ENCODE results near the gene HRH1. TPM values are rescaled to one million over a fixed set of nuclear protein-coding genes. Genes with fewer than 3 reads are reported as not detected.

Gene HRH1
- total and polyA plus RNA-seq, 2 donors (not counting 3 experiments of a cell fraction or from before 2014, with no cell fraction given), result 16.2 to 21.2 TPM

- intact Hi-C loops (cut with micrococcal nuclease), result loop anchor here (5.0 kb wide), 1 partner anchor 37 kb away; no protein-coding TSS in a partner anchor
- TF ChIP-seq FOS (IDR thresholded peaks at IDR 0.05; ENCODE audit: borderline replicate concordance, insufficient read depth, low read length), result no peak
- no TSS peak for BruUV-seq (replicated peaks)
- Histone ChIP-seq H3K4me3 (replicated peaks in 1 of 3; ENCODE audit: insufficient read depth in 1 of 3, low read depth in 1 of 3, low read length in 3 of 3) (no peak overlapping the region), H2AFZ (ENCODE audit: low read depth, low read length) (no peak overlapping the region), H3K27me3 (ENCODE audit: control insufficient read depth in 2 of 2, insufficient read depth in 2 of 2, low read length in 2 of 2) (no peaks in the 10 kb centered on the region), H3K9me1 (replicated peaks; ENCODE audit: control insufficient read depth, extremely low read depth, insufficient read depth, low read length) (no peaks in the 10 kb centered on the region), H3K27ac (ENCODE audit: insufficient read depth, low read depth, low read length) (no peak overlapping the region), H3K9ac (replicated peaks; ENCODE audit: extremely low read depth, insufficient read depth, low read length) (no peak overlapping the region), H3K36me3 (ENCODE audit: control insufficient read depth in 2 of 2, extremely low read depth in 1 of 2, insufficient read depth in 2 of 2, low read length in 2 of 2) (no peaks in the 10 kb centered on the region), H3K4me1 (ENCODE audit: control insufficient read depth, extremely low read depth, insufficient read depth, low read length) (peaks cover 9% of the 10 kb centered on the region), H3K9me3 (replicated peaks; ENCODE audit: control insufficient read depth, insufficient read depth, low read length) (no peaks in the 10 kb centered on the region), H3K4me2 (ENCODE audit: insufficient read depth, low read length) (no peak overlapping the region), H3K79me2 (ENCODE audit: control insufficient read depth, insufficient read depth, low read length) (no peaks in the 10 kb centered on the region), H4K20me1 (replicated peaks; ENCODE audit: control insufficient read depth, extremely low read depth, insufficient read depth, low read length) (no peaks in the 10 kb centered on the region)
- DNase-seq (ENCODE audit: low read depth, low spot score) (no peak), FAIRE-seq (no peak)
- POLR2A ChIA-PET, result no interaction called here
- dilution Hi-C loops (cut with MboI; ENCODE audit: extremely low pct_ligation_motif_present, low sequenced_read_pairs), result no loop called here
- CTCF ChIA-PET, result interaction anchor here (2.3 kb wide), 1 partner anchor 74 kb away, joined by 10 read pairs; no protein-coding TSS in a partner anchor
Measured at GRCh38 chr3:11134794-11135193, 19.5 kb upstream of the HRH1 start.

DNA sequence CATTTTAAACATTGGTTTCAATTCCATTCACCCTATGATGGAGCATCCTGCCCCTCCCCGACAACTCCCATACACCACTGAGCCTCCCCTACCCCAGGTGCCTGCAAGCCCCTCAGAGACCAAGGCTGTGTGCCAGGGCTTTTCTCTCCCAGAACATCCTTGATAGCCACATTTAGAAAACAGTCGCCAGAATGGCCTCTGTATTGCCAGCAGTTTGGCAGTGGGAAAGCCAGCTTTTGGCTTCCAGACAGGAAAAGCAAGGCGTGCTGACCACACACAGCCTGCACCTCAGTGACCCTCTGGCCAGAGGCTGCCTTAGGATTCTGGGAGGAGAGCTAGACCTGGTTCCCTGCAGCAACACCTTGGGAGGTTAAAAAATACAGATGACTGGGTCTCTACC, 18.2 kb upstream of the HRH1 start:
- Histone ChIP-seq H3K9ac (replicated peaks; ENCODE audit: extremely low read depth, insufficient read depth, low read length) (no peak overlapping the region), H3K4me1 (ENCODE audit: control insufficient read depth, extremely low read depth, insufficient read depth, low read length) (peaks cover 9% of the 10 kb centered on the region), H3K27ac (ENCODE audit: insufficient read depth, low read depth, low read length) (peak overlapping the region; percentile 89), H2AFZ (ENCODE audit: low read depth, low read length) (peak overlapping the region; percentile 7), H3K4me2 (ENCODE audit: insufficient read depth, low read length) (no peak overlapping the region), H3K27me3 (ENCODE audit: control insufficient read depth in 2 of 2, insufficient read depth in 2 of 2, low read length in 2 of 2) (no peaks in the 10 kb centered on the region), H3K79me2 (ENCODE audit: control insufficient read depth, insufficient read depth, low read length) (no peaks in the 10 kb centered on the region), H3K9me3 (replicated peaks; ENCODE audit: control insufficient read depth, insufficient read depth, low read length) (no peaks in the 10 kb centered on the region), H3K4me3 (replicated peaks in 1 of 3; ENCODE audit: insufficient read depth in 1 of 3, low read depth in 1 of 3, low read length in 3 of 3) (no peak overlapping the region), H3K36me3 (ENCODE audit: control insufficient read depth in 2 of 2, extremely low read depth in 1 of 2, insufficient read depth in 2 of 2, low read length in 2 of 2) (no peaks in the 10 kb centered on the region), H3K9me1 (replicated peaks; ENCODE audit: control insufficient read depth, extremely low read depth, insufficient read depth, low read length) (no peaks in the 10 kb centered on the region), H4K20me1 (replicated peaks; ENCODE audit: control insufficient read depth, extremely low read depth, insufficient read depth, low read length) (no peaks in the 10 kb centered on the region)
- TF ChIP-seq GATA2 (IDR thresholded peaks at IDR 0.05; ENCODE audit: insufficient read depth, insufficient read length, low read depth, low read length), result no peak
- no peak for TF ChIP-seq CTCF (IDR thresholded peaks at IDR 0.05; ENCODE audit: extremely low read depth in 1 of 2, insufficient read depth in 1 of 2, low read depth in 1 of 2, low read length in 2 of 2)
- TF ChIP-seq EZH2 (IDR thresholded peaks at IDR 0.05; ENCODE audit: borderline replicate concordance, low read depth, low read length, severe bottlenecking), result no peak
- TF ChIP-seq POLR2AphosphoS5 (IDR thresholded peaks at IDR 0.05; ENCODE audit: insufficient read depth, low read depth, low read length), result no peak
- TF ChIP-seq MAX (IDR thresholded peaks at IDR 0.05; ENCODE audit: insufficient read depth, insufficient read length), result no peak
- TF ChIP-seq POLR2A (IDR thresholded peaks at IDR 0.05; ENCODE audit: low read depth, low read length), result no peak
- no peak for FAIRE-seq
- dilution Hi-C loops (cut with MboI; ENCODE audit: extremely low pct_ligation_motif_present, low sequenced_read_pairs) (no loop called here), intact Hi-C loops (cut with micrococcal nuclease) (loop anchor here (5.0 kb wide), 1 partner anchor 39 kb away; no protein-coding TSS in a partner anchor)
- POLR2A ChIA-PET, result interaction anchor here (1.0 kb wide), 1 partner anchor 13 kb away, joined by 5 read pairs; no protein-coding TSS in a partner anchor
- no TSS peak for BruUV-seq (replicated peaks)
- CTCF ChIA-PET, result interaction anchor here (0.9 to 2.3 kb wide), 4 partner anchors 19 to 199 kb away, joined by 3 to 10 read pairs (median 6); partner anchors contain the start of gene HRH1
- no peak for DNase-seq (ENCODE audit: low read depth, low spot score)
